K562 (cell line): ENCODE data around the gene LRRC27. TPM values are rescaled to one million over a fixed set of nuclear protein-coding genes. Genes with fewer than 3 reads are reported as not detected.

ENCODE experiments used
- CXXC5 ChIP-seq: fragments of 250-450 bp; sonication (Bioruptor Pico); IDR thresholded peaks from 2 replicates; pipeline ENCODE4 v1.8.0; 2022; ENCODE audit warnings: inconsistent platforms, mild to moderate bottlenecking, moderate library complexity
- EHMT2 ChIP-seq: fragments of 450-650 bp; IDR thresholded peaks from 2 replicates; pipeline ENCODE4 v1.6.1; 2018; ENCODE audit warnings: antibody characterized with exemption
- HDAC1 ChIP-seq, 2 experiments: fragments of 450-650 bp; IDR thresholded peaks; 2 replicates each; pipeline ENCODE4 v1.6.1; 2016 to 2017; ENCODE audit warnings: inconsistent platforms in 1 of 2, mild to moderate bottlenecking in 1 of 2, moderate library complexity in 1 of 2
- HDAC8 ChIP-seq: fragments of 450-650 bp; IDR thresholded peaks from 2 replicates; pipeline ENCODE4 v1.6.1; 2016; ENCODE audit warnings: mild to moderate bottlenecking, missing genetic modification characterization, moderate library complexity, missing compliant biosample characterization
- MTF1 ChIP-seq: fragments of 250-450 bp; sonication (Bioruptor Pico); IDR thresholded peaks from 2 replicates; pipeline ENCODE4 v1.9.0; 2021; ENCODE audit warnings: moderate library complexity, mild to moderate bottlenecking, inconsistent platforms, borderline replicate concordance
- NR2C1 ChIP-seq, 2 experiments: fragments of 450-650 bp; IDR thresholded peaks; 2 replicates each; pipeline ENCODE4 v1.6.1; 2017; ENCODE audit warnings: mild to moderate bottlenecking in 2 of 2, antibody characterized with exemption in 1 of 2, inconsistent platforms in 1 of 2, missing compliant biosample characterization in 1 of 2, missing genetic modification characterization in 1 of 2
- STAT5B ChIP-seq: fragments of 250-450 bp; sonication (Bioruptor Pico); IDR thresholded peaks from 2 replicates; pipeline ENCODE4 v1.8.0; 2021; ENCODE audit warnings: mild to moderate bottlenecking, inconsistent platforms
- TAF15 ChIP-seq: fragments of 200-400 bp; formaldehyde crosslinking; IDR thresholded peaks from 2 replicates; pipeline ENCODE4 v1.6.1; 2017; ENCODE audit warnings: mild to moderate bottlenecking, low read depth, low read length, moderate library complexity
- THRAP3 ChIP-seq: fragments of 450-650 bp; IDR thresholded peaks from 2 replicates; pipeline ENCODE4 v1.6.1; 2016; ENCODE audit warnings: mild to moderate bottlenecking, inconsistent platforms, borderline replicate concordance
- polyA plus RNA-seq, 8 experiments: library from polyadenylated mRNA; depleted of rRNA in 4 of 8; stranded (reverse) in 5 of 8; unstranded in 3 of 8; fragments of >200 nt; fragmentation: Nextera tagmentation in 2 of 8; fragmentation: Illumina TruSeq in 1 of 8; extraction: Ambion mirVana in 2 of 8; extraction: Trizol in 1 of 8; gene quantifications; 2 replicates each; pipeline versions ENCODE4 v1.2.1 to v1.2.3, GENCODE V29; 2011 to 2014; ENCODE audit warnings: inconsistent platforms in 1 of 8, missing spikeins in 1 of 8
- total RNA-seq, 7 experiments: library from RNA; depleted of rRNA in 6 of 7; stranded (reverse); fragments of >200 nt in 6 of 7; fragmentation: Illumina TruSeq in 2 of 7; extraction: Trizol in 2 of 7; gene quantifications; 2 replicates each; pipeline versions ENCODE4 v1.2.1 to v1.2.3, GENCODE V29; 2011 to 2021; ENCODE audit warnings: low replicate concordance in 1 of 7
- TF ChIP-seq, protein P1 (sequence below): IDR thresholded peaks from 3 replicates; pipeline ENCODE4 v1.6.1; 2011; ENCODE audit warnings: borderline replicate concordance, mild to moderate bottlenecking; ENCODE audit not compliant: insufficient read length, insufficient read depth
- TF ChIP-seq, protein P2 (sequence below): fragments of 250-450 bp; sonication (Bioruptor Pico); IDR thresholded peaks from 2 replicates; pipeline ENCODE4 v1.8.0; 2021; ENCODE audit warnings: moderate library complexity, mild to moderate bottlenecking, inconsistent platforms
- TF ChIP-seq, protein P3 (sequence below): fragments of 200-800 bp; sonication (Bioruptor generic); IDR thresholded peaks from 2 replicates; pipeline ENCODE4 v1.6.1; 2017; ENCODE audit warnings: missing genetic modification characterization, missing compliant biosample characterization
- TF ChIP-seq, protein P4 (sequence below): fragments of 150-350 bp; IDR thresholded peaks from 2 replicates; pipeline ENCODE4 v1.6.1; 2014; ENCODE audit warnings: low read depth, mild to moderate bottlenecking, low read length, borderline replicate concordance
- TF ChIP-seq, protein P5 (sequence below): fragments of 150-350 bp; conservative IDR thresholded peaks from 2 replicates; pipeline ENCODE4 v1.6.1; 2014; ENCODE audit warnings: low read length

LRRC27 gene
- total and polyA plus RNA-seq, 9 of the 15 experiments (the other 6 are each of a cell fraction or from before 2014, with no cell fraction given), result 0.10 to 2.7 (median 1.4) TPM

DNA sequence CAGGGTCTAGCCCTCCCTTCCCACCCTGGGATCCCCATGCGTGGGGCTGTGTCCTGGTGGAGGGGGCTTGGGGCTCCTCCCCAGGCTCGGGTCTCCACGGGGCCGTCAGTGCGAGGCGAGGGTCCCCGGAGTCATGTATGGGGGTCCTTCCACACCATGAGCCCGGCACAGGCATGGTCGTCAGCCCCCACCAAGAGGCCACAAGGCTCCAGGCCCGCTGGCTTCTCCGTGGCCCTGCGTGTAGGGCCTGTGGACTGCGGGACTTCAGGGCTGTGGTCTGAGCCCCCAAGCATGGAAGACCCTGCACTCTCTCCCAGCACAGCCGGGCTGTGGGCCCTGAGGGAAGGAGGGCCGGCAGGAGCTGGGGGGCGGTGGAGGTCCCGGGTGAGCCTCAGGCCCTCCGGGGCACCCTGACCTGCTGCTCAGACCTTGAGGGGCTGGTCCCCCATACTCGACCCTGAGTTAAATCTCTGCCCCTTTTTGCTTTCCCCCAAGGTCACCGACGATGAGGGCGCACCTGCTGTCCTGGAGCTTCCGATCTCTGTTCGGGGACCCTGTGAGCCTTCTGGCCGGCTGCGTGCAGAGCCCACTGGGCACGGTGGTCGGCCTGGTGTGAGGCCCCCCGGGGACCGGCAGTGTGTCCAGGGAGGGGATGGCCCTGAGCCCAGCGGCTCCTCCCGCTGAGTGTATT lies 84.7 kb downstream of the LRRC27 start (continued):
- TF ChIP-seq, protein P1, sequence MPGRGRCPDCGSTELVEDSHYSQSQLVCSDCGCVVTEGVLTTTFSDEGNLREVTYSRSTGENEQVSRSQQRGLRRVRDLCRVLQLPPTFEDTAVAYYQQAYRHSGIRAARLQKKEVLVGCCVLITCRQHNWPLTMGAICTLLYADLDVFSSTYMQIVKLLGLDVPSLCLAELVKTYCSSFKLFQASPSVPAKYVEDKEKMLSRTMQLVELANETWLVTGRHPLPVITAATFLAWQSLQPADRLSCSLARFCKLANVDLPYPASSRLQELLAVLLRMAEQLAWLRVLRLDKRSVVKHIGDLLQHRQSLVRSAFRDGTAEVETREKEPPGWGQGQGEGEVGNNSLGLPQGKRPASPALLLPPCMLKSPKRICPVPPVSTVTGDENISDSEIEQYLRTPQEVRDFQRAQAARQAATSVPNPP, result no peak
- TF ChIP-seq MTF1 (CRISPR knock-in tag), result no peak
- TF ChIP-seq, protein P2, sequence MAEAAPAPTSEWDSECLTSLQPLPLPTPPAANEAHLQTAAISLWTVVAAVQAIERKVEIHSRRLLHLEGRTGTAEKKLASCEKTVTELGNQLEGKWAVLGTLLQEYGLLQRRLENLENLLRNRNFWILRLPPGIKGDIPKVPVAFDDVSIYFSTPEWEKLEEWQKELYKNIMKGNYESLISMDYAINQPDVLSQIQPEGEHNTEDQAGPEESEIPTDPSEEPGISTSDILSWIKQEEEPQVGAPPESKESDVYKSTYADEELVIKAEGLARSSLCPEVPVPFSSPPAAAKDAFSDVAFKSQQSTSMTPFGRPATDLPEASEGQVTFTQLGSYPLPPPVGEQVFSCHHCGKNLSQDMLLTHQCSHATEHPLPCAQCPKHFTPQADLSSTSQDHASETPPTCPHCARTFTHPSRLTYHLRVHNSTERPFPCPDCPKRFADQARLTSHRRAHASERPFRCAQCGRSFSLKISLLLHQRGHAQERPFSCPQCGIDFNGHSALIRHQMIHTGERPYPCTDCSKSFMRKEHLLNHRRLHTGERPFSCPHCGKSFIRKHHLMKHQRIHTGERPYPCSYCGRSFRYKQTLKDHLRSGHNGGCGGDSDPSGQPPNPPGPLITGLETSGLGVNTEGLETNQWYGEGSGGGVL, result no peak
- no peak for TF ChIP-seq HDAC8
- TF ChIP-seq TAF15, result no peak
- TF ChIP-seq, protein P3, sequence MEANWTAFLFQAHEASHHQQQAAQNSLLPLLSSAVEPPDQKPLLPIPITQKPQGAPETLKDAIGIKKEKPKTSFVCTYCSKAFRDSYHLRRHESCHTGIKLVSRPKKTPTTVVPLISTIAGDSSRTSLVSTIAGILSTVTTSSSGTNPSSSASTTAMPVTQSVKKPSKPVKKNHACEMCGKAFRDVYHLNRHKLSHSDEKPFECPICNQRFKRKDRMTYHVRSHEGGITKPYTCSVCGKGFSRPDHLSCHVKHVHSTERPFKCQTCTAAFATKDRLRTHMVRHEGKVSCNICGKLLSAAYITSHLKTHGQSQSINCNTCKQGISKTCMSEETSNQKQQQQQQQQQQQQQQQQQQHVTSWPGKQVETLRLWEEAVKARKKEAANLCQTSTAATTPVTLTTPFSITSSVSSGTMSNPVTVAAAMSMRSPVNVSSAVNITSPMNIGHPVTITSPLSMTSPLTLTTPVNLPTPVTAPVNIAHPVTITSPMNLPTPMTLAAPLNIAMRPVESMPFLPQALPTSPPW, result no peak
- no peak for TF ChIP-seq HDAC1 (IDR thresholded peaks at IDR 0.05)
- TF ChIP-seq EHMT2, result no peak
- TF ChIP-seq, protein P4, sequence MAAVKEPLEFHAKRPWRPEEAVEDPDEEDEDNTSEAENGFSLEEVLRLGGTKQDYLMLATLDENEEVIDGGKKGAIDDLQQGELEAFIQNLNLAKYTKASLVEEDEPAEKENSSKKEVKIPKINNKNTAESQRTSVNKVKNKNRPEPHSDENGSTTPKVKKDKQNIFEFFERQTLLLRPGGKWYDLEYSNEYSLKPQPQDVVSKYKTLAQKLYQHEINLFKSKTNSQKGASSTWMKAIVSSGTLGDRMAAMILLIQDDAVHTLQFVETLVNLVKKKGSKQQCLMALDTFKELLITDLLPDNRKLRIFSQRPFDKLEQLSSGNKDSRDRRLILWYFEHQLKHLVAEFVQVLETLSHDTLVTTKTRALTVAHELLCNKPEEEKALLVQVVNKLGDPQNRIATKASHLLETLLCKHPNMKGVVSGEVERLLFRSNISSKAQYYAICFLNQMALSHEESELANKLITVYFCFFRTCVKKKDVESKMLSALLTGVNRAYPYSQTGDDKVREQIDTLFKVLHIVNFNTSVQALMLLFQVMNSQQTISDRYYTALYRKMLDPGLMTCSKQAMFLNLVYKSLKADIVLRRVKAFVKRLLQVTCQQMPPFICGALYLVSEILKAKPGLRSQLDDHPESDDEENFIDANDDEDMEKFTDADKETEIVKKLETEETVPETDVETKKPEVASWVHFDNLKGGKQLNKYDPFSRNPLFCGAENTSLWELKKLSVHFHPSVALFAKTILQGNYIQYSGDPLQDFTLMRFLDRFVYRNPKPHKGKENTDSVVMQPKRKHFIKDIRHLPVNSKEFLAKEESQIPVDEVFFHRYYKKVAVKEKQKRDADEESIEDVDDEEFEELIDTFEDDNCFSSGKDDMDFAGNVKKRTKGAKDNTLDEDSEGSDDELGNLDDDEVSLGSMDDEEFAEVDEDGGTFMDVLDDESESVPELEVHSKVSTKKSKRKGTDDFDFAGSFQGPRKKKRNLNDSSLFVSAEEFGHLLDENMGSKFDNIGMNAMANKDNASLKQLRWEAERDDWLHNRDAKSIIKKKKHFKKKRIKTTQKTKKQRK, result no peak
- TF ChIP-seq, protein P5, sequence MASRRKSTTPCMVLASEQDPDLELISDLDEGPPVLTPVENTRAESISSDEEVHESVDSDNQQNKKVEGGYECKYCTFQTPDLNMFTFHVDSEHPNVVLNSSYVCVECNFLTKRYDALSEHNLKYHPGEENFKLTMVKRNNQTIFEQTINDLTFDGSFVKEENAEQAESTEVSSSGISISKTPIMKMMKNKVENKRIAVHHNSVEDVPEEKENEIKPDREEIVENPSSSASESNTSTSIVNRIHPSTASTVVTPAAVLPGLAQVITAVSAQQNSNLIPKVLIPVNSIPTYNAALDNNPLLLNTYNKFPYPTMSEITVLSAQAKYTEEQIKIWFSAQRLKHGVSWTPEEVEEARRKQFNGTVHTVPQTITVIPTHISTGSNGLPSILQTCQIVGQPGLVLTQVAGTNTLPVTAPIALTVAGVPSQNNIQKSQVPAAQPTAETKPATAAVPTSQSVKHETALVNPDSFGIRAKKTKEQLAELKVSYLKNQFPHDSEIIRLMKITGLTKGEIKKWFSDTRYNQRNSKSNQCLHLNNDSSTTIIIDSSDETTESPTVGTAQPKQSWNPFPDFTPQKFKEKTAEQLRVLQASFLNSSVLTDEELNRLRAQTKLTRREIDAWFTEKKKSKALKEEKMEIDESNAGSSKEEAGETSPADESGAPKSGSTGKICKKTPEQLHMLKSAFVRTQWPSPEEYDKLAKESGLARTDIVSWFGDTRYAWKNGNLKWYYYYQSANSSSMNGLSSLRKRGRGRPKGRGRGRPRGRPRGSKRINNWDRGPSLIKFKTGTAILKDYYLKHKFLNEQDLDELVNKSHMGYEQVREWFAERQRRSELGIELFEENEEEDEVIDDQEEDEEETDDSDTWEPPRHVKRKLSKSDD, result no peak
- TF ChIP-seq CXXC5 (CRISPR knock-in tag), result no peak
- TF ChIP-seq THRAP3, result no peak
- no peak for TF ChIP-seq NR2C1 (IDR thresholded peaks at IDR 0.05)
- TF ChIP-seq NR2C1 (tag; IDR thresholded peaks at IDR 0.05), result no peak
- TF ChIP-seq STAT5B (CRISPR knock-in tag), result no peak
